Calu3 (cell line): ENCODE data around the gene PITPNM2. TPM values are rescaled to one million over a fixed set of nuclear protein-coding genes. Genes with fewer than 3 reads are reported as not detected.

Source experiments
- BruUV-seq: library from RNA; stranded (reverse); fragments of 400-500 nt; replicated peaks from 2 replicates; lab custom pipeline; 2021; lab: Mats Ljungman, UMichigan
- CTCF ChIA-PET: fragments of 300-600 bp; sonication (Branson Sonifier 250); formaldehyde crosslinking; loops from one replicate; lab custom pipeline; 2022; ENCODE audit warnings: antibody characterized with exemption; lab: Charles Lee
- DNase-seq: peaks from one replicate; pipeline ENCODE4 v3.0.0; 2022
- H3K27ac Mint-ChIP-seq: one replicate; pipeline ENCODE4 v1.8.0; 2022; ENCODE audit warnings: mixed read lengths; ENCODE audit not compliant: unreplicated experiment
- H3K27me3 Mint-ChIP-seq: one replicate; pipeline ENCODE4 v1.8.0; 2022; ENCODE audit warnings: mixed read lengths; ENCODE audit not compliant: unreplicated experiment
- H3K36me3 Mint-ChIP-seq: one replicate; pipeline ENCODE4 v1.8.0; 2022; ENCODE audit warnings: mild to moderate bottlenecking, moderate library complexity, mixed read lengths; ENCODE audit not compliant: insufficient read depth, unreplicated experiment
- H3K4me1 Mint-ChIP-seq: one replicate; pipeline ENCODE4 v1.8.0; 2022; ENCODE audit warnings: mild to moderate bottlenecking, low read depth, mixed read lengths; ENCODE audit not compliant: unreplicated experiment
- H3K4me3 Mint-ChIP-seq: one replicate; pipeline ENCODE4 v1.8.0; 2022; ENCODE audit warnings: mild to moderate bottlenecking, low read depth, moderate library complexity, mixed read lengths; ENCODE audit not compliant: unreplicated experiment
- H3K9me3 Mint-ChIP-seq: one replicate; pipeline ENCODE4 v1.8.0; 2022; ENCODE audit warnings: low read depth, mixed read lengths; ENCODE audit not compliant: unreplicated experiment
- intact Hi-C: fragments of 100-400 bp; cut with micrococcal nuclease; formaldehyde crosslinking; loops from one replicate; pipeline ENCODE4 v1.10.0; 2022; ENCODE audit not compliant: unreplicated experiment
- total RNA-seq: library from RNA; stranded (reverse); gene quantifications from 2 replicates; pipeline ENCODE4 v1.2.3, GENCODE V29; 2022
- TF ChIP-seq, protein P1 (sequence below): fragments of 200-600 bp; IDR thresholded peaks from one replicate; pipeline ENCODE4 v1.8.0; 2022; ENCODE audit warnings: antibody characterized with exemption; ENCODE audit not compliant: unreplicated experiment

PITPNM2 gene
- total RNA-seq, 1 experiment from 2014 or later = 8.4 TPM

DNA sequence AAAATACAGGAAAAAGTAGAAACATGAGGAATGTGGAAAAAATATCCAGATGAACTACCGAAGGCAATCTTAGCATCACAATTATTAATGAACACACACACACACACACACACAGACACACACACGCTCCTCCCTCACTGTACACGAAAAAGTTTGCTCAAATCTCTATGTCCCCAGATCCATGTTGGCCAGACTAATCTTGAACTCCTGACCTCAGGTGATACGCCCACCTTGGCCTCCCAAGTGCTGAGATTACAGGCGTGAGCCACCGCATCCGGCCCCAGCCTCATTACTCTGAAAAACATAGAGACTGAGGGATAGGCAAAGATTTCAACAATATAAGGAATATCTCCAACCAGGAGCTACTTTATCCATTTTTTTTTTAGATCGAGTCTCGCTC lies 17.2 kb downstream of the PITPNM2 start:
- CTCF ChIA-PET = no interaction called here
- TF ChIP-seq, protein P1, sequence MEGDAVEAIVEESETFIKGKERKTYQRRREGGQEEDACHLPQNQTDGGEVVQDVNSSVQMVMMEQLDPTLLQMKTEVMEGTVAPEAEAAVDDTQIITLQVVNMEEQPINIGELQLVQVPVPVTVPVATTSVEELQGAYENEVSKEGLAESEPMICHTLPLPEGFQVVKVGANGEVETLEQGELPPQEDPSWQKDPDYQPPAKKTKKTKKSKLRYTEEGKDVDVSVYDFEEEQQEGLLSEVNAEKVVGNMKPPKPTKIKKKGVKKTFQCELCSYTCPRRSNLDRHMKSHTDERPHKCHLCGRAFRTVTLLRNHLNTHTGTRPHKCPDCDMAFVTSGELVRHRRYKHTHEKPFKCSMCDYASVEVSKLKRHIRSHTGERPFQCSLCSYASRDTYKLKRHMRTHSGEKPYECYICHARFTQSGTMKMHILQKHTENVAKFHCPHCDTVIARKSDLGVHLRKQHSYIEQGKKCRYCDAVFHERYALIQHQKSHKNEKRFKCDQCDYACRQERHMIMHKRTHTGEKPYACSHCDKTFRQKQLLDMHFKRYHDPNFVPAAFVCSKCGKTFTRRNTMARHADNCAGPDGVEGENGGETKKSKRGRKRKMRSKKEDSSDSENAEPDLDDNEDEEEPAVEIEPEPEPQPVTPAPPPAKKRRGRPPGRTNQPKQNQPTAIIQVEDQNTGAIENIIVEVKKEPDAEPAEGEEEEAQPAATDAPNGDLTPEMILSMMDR = no peak
- Mint-ChIP-seq H3K4me3 (no peak overlapping the region), H3K27me3 (no peaks in the 10 kb centered on the region), H3K4me1 (peaks cover 8% of the 10 kb centered on the region), H3K27ac (no peak overlapping the region), H3K9me3 (no peaks in the 10 kb centered on the region), H3K36me3 (peaks cover 4% of the 10 kb centered on the region)
- no peak for DNase-seq
- BruUV-seq = no TSS peak
- intact Hi-C loops = no loop called here

- intact Hi-C loops = no loop called here
- CTCF ChIA-PET = no interaction called here
- Mint-ChIP-seq H3K4me3 (no peak overlapping the region), H3K27me3 (no peaks in the 10 kb centered on the region), H3K9me3 (no peaks in the 10 kb centered on the region), H3K4me1 (peaks cover 8% of the 10 kb centered on the region), H3K27ac (no peak overlapping the region), H3K36me3 (peaks cover 4% of the 10 kb centered on the region)
- BruUV-seq = no TSS peak
- TF ChIP-seq, protein P1 = no peak
- no peak for DNase-seq
These were observed 17.8 kb downstream of the PITPNM2 start for GRCh38 chr12:123132951-123133619.

DNA sequence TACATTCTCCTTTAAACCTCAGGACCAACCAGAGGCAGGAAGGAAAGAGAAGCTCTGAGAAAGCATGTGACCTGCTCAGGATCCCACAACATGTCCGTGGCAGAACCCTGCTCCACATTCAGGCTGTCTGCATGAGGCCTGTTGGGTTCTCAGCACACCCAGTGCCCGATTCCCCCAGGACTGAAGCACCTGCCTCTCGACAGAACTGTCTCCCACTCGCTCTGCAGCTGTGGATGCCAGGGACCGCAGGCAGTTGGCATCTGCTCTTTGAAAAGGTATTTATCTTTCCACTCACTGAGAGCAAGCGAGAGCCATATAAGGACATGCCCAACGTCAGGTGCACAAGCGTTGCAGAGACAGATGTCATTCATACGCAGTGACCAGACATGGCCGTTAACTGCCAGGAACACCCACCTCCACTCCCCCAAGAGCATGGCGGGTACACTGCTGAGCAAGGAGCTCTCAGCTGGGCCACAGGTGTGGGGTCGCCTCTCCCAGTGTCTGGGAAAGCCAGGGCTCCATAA lies 18.9 kb downstream of the PITPNM2 start:
- H3K4me1 Mint-ChIP-seq = peaks cover 9% of the 10 kb centered on the region
- no TSS peak for BruUV-seq
- no peaks in the 10 kb centered on the region for H3K27me3 Mint-ChIP-seq
- DNase-seq = no peak
- no peak overlapping the region for H3K27ac Mint-ChIP-seq
- no peaks in the 10 kb centered on the region for H3K9me3 Mint-ChIP-seq
- peaks cover 4% of the 10 kb centered on the region for H3K36me3 Mint-ChIP-seq
- no peak overlapping the region for H3K4me3 Mint-ChIP-seq
- CTCF ChIA-PET = no interaction called here
- intact Hi-C loops = no loop called here
- TF ChIP-seq, protein P1 = no peak

- intact Hi-C loops = no loop called here
- TF ChIP-seq, protein P1 = no peak
- peaks cover 3% of the 10 kb centered on the region for H3K36me3 Mint-ChIP-seq
- H3K4me3 Mint-ChIP-seq = no peak overlapping the region
- no peaks in the 10 kb centered on the region for H3K27me3 Mint-ChIP-seq
- no peak for DNase-seq
- H3K27ac Mint-ChIP-seq = no peak overlapping the region
- H3K4me1 Mint-ChIP-seq = peaks cover 12% of the 10 kb centered on the region
- H3K9me3 Mint-ChIP-seq = no peaks in the 10 kb centered on the region
- CTCF ChIA-PET = no interaction called here
- BruUV-seq = no TSS peak
These were observed 19.5 kb downstream of the PITPNM2 start for GRCh38 chr12:123131291-123131832.
